ENCODE measurements around the gene PLAGL1.

DNA sequence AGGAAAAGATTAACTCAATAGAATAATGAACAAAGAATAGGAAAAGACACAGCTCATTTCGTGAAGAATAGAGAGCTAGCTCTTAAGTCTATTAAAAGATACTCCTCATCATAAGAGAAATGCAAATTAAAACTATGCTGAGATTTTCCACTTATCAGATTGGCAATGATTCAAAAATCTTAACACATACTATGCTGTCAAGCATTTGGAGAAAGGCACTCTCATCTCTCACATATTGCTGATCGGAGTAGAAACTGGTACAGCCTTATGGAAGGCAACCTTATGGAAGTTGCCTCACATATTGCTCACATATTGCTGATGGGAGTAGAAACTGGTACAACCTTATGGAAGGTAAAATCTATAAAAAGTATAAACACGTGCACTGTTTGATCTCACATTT, 21.4 kb upstream of the PLAGL1 start:
- TF ChIP-seq GATA2 (IDR thresholded peaks at IDR 0.05; ENCODE audit: low read depth, low read length): no peak
- TF ChIP-seq GATA3 (IDR thresholded peaks at IDR 0.05; ENCODE audit: low read depth, low read length): no peak
